Measurements from ENCODE around the gene PILRA.
A peak's percentile ranks its signal among the peaks of the same experiment; 100 is the strongest.
"Not testable (repeated sequence)": the region's sequence is repeated elsewhere in the genome, so short reads cannot be mapped to it uniquely, and the experiment has no call there.

PILRA gene

GRCh38 chr7:100373261-100373831 lies at the start of gene PILRA:
Gene PILRA (plus strand): TSS chr7:100373487. CDS start chr7:100373657, 170 bp downstream.
- H3K4me3 ChIP-seq (ENCODE audit: low read depth, low read length) = no peak within 1 kb of the TSS
- DNase-seq (ENCODE audit: low read depth) = no peak
- TF ChIP-seq CTCF (conservative IDR thresholded peaks at IDR 0.05; ENCODE audit: low read depth, low read length) = no peak

- not testable (repeated sequence) for H3K4me3 ChIP-seq (ENCODE audit: low read depth, low read length); DNase-seq (ENCODE audit: low read depth)
Observed at GRCh38 chr7:100324194-100324593, 49.1 kb upstream of the PILRA start.

GRCh38 chr7:100325671-100326070 lies 47.6 kb upstream of the PILRA start:
- not testable (repeated sequence) for DNase-seq (ENCODE audit: low read depth); H3K4me3 ChIP-seq (ENCODE audit: low read depth, low read length)

GRCh38 chr7:100326914-100327313 lies 46.4 kb upstream of the PILRA start:
- H3K4me3 ChIP-seq (ENCODE audit: low read depth, low read length); DNase-seq (ENCODE audit: low read depth): not testable (repeated sequence)

- DNase-seq (ENCODE audit: low read depth) = peak; percentile 93
- H3K4me3 ChIP-seq (ENCODE audit: low read depth, low read length) = peak overlapping the region; percentile 81
Observed at GRCh38 chr7:100335566-100336466, 37.5 kb upstream of the PILRA start.

- not testable (repeated sequence) for H3K4me3 ChIP-seq (ENCODE audit: low read depth, low read length); DNase-seq (ENCODE audit: low read depth)
Observed at GRCh38 chr7:100338083-100338696, 35.1 kb upstream of the PILRA start.

- DNase-seq (ENCODE audit: low read depth); H3K4me3 ChIP-seq (ENCODE audit: low read depth, low read length): not testable (repeated sequence)
Observed at GRCh38 chr7:100341286-100341685, 32.0 kb upstream of the PILRA start.

- DNase-seq (ENCODE audit: low read depth) = no peak
- no peak for TF ChIP-seq CTCF (conservative IDR thresholded peaks at IDR 0.05; ENCODE audit: low read depth, low read length)
- no peak overlapping the region for H3K4me3 ChIP-seq (ENCODE audit: low read depth, low read length)
Observed at GRCh38 chr7:100342765-100343164, 30.5 kb upstream of the PILRA start.

- DNase-seq (ENCODE audit: low read depth); H3K4me3 ChIP-seq (ENCODE audit: low read depth, low read length): not testable (repeated sequence)
Observed at GRCh38 chr7:100344124-100344559, 29.1 kb upstream of the PILRA start.

GRCh38 chr7:100344560-100345287 lies 28.6 kb upstream of the PILRA start:
- peak; percentile 81 for DNase-seq (ENCODE audit: low read depth)
- H3K4me3 ChIP-seq (ENCODE audit: low read depth, low read length) = not testable (repeated sequence)

- H3K4me3 ChIP-seq (ENCODE audit: low read depth, low read length) = not testable (repeated sequence)
- peak; percentile 69 for DNase-seq (ENCODE audit: low read depth)
- peak; percentile 48 for TF ChIP-seq CTCF (conservative IDR thresholded peaks at IDR 0.05; ENCODE audit: low read depth, low read length)
Observed at GRCh38 chr7:100345288-100345672, 28.0 kb upstream of the PILRA start.
